HEK293 (cell line): ENCODE measurements around the gene PDZRN3.

Experiments
- CTCF ChIP-seq: fragments of 450-650 bp; formaldehyde crosslinking; IDR thresholded peaks from 2 replicates; pipeline ENCODE4 v1.5.1; 2016; ENCODE audit warnings: missing biosample characterization, missing genetic modification characterization
- INSM2 ChIP-seq: fragments of 450-650 bp; formaldehyde crosslinking; IDR thresholded peaks from 2 replicates; pipeline ENCODE4 v1.5.1; 2016; ENCODE audit warnings: missing biosample characterization, missing genetic modification characterization
- REST ChIP-seq: fragments of 450-650 bp; formaldehyde crosslinking; IDR thresholded peaks from 2 replicates; pipeline ENCODE4 v1.5.1; 2016; ENCODE audit warnings: missing biosample characterization, missing genetic modification characterization
- ZBTB48 ChIP-seq: fragments of 450-650 bp; formaldehyde crosslinking; IDR thresholded peaks from 2 replicates; pipeline ENCODE4 v1.5.1; 2016; ENCODE audit warnings: missing biosample characterization, missing genetic modification characterization
- ZBTB6 ChIP-seq: fragments of 450-650 bp; formaldehyde crosslinking; IDR thresholded peaks from 2 replicates; pipeline ENCODE4 v1.5.1; 2017; ENCODE audit warnings: missing biosample characterization, missing genetic modification characterization
- ZEB2 ChIP-seq: fragments of 450-650 bp; formaldehyde crosslinking; IDR thresholded peaks from 2 replicates; pipeline ENCODE4 v1.5.1; 2016; ENCODE audit warnings: missing biosample characterization, missing genetic modification characterization
- ZFP3 ChIP-seq: fragments of 450-650 bp; formaldehyde crosslinking; IDR thresholded peaks from 2 replicates; pipeline ENCODE4 v1.5.1; 2016; ENCODE audit warnings: low read depth, missing biosample characterization, missing genetic modification characterization
- ZNF121 ChIP-seq: fragments of 450-650 bp; formaldehyde crosslinking; IDR thresholded peaks from 2 replicates; pipeline ENCODE4 v1.5.1; 2016; ENCODE audit warnings: missing biosample characterization, missing genetic modification characterization
- ZNF398 ChIP-seq: fragments of 450-650 bp; formaldehyde crosslinking; IDR thresholded peaks from 2 replicates; pipeline ENCODE4 v1.5.1; 2017; ENCODE audit warnings: missing biosample characterization, missing genetic modification characterization
- ZNF639 ChIP-seq: fragments of 450-650 bp; formaldehyde crosslinking; IDR thresholded peaks from 2 replicates; pipeline ENCODE4 v1.5.1; 2016; ENCODE audit warnings: missing biosample characterization, missing genetic modification characterization
- ZNF792 ChIP-seq: fragments of 450-650 bp; formaldehyde crosslinking; IDR thresholded peaks from 2 replicates; pipeline ENCODE4 v1.5.1; 2016; ENCODE audit warnings: missing biosample characterization, missing genetic modification characterization
- TF ChIP-seq, protein P1 (sequence below): fragments of 450-650 bp; formaldehyde crosslinking; conservative IDR thresholded peaks from 2 replicates; pipeline ENCODE4 v1.5.1; 2016; ENCODE audit warnings: low read depth, missing biosample characterization, missing genetic modification characterization
- TF ChIP-seq, protein P2 (sequence below): fragments of 450-650 bp; formaldehyde crosslinking; IDR thresholded peaks from 2 replicates; pipeline ENCODE4 v1.5.1; 2016; ENCODE audit warnings: missing biosample characterization, missing genetic modification characterization

DNA sequence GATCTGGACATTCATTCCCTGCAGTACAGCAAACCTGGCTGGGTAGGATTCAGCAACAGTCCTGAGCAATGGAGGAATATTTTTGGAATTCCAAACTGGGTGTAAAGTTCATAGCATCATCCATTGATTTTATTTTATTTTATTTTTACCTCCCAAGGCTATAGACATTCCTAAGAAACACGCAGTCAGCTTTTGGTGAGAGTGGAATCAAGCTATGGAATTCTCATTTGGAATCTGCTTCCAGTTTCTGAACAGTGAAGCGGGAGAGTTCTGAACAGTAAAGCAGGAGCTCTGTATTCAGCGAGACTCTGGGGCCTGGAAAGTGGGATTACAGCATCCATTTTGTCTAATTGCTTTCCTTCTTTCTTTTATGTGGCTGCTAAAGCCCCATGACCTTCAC lies 1.4 kb upstream of the PDZRN3 start:
- TF ChIP-seq INSM2: no peak
- TF ChIP-seq ZNF121 (tag by site-specific recombination): no peak
- TF ChIP-seq CTCF (tag by site-specific recombination): no peak
- TF ChIP-seq ZBTB6 (tag by site-specific recombination): no peak
- TF ChIP-seq, protein P1, sequence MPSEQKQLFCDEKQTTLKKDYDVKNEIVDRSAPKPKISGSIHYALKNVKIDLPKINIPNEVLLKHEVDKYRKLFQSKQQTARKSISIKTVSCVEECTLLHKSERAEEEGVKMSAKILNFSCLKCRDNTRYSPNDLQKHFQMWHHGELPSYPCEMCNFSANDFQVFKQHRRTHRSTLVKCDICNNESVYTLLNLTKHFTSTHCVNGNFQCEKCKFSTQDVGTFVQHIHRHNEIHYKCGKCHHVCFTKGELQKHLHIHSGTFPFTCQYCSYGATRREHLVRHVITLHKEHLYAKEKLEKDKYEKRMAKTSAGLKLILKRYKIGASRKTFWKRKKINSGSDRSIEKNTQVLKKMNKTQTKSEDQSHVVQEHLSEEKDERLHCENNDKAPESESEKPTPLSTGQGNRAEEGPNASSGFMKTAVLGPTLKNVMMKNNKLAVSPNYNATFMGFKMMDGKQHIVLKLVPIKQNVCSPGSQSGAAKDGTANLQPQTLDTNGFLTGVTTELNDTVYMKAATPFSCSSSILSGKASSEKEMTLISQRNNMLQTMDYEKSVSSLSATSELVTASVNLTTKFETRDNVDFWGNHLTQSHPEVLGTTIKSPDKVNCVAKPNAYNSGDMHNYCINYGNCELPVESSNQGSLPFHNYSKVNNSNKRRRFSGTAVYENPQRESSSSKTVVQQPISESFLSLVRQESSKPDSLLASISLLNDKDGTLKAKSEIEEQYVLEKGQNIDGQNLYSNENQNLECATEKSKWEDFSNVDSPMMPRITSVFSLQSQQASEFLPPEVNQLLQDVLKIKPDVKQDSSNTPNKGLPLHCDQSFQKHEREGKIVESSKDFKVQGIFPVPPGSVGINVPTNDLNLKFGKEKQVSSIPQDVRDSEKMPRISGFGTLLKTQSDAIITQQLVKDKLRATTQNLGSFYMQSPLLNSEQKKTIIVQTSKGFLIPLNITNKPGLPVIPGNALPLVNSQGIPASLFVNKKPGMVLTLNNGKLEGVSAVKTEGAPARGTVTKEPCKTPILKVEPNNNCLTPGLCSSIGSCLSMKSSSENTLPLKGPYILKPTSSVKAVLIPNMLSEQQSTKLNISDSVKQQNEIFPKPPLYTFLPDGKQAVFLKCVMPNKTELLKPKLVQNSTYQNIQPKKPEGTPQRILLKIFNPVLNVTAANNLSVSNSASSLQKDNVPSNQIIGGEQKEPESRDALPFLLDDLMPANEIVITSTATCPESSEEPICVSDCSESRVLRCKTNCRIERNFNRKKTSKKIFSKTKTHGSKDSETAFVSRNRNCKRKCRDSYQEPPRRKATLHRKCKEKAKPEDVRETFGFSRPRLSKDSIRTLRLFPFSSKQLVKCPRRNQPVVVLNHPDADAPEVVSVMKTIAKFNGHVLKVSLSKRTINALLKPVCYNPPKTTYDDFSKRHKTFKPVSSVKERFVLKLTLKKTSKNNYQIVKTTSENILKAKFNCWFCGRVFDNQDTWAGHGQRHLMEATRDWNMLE (tag by site-specific recombination): no peak
- no peak for TF ChIP-seq ZFP3
- TF ChIP-seq ZBTB48 (tag by site-specific recombination): no peak
- TF ChIP-seq, protein P2, sequence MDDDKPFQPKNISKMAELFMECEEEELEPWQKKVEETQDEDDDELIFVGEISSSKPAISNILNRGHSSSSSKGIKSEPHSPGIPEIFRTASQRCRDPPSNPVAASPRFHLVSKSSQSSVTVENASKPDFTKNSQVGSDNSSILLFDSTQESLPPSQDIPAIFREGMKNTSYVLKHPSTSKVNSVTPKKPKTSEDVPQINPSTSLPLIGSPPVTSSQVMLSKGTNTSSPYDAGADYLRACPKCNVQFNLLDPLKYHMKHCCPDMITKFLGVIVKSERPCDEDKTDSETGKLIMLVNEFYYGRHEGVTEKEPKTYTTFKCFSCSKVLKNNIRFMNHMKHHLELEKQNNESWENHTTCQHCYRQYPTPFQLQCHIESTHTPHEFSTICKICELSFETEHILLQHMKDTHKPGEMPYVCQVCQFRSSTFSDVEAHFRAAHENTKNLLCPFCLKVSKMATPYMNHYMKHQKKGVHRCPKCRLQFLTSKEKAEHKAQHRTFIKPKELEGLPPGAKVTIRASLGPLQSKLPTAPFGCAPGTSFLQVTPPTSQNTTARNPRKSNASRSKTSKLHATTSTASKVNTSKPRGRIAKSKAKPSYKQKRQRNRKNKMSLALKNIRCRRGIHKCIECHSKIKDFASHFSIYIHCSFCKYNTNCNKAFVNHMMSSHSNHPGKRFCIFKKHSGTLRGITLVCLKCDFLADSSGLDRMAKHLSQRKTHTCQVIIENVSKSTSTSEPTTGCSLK: no peak
- no peak for TF ChIP-seq ZNF792 (tag by site-specific recombination)
- no peak for TF ChIP-seq ZNF639 (tag by site-specific recombination)
- TF ChIP-seq ZNF398 (tag by site-specific recombination): no peak
- no peak for TF ChIP-seq REST (tag by site-specific recombination)
- TF ChIP-seq ZEB2: no peak
